Skin epidermis (tissue), 12 donors: ENCODE measurements around the gene MUC6.

ENCODE experiments used
- H3K27ac ChIP-seq, 21 experiments: fragments of 200-600 bp; sonication (generic) in 11 of 21; one replicate each; pipeline ENCODE4 v1.5.0; 2020; ENCODE audit warnings: mild to moderate bottlenecking in 3 of 21, inconsistent platforms in 2 of 21, moderate library complexity in 2 of 21
- H3K4me3 ChIP-seq, 7 experiments: fragments of 200-600 bp; sonication (generic) in 2 of 7; one replicate each; pipeline ENCODE4 v1.5.0; 2020; ENCODE audit warnings: inconsistent platforms in 2 of 7, mild to moderate bottlenecking in 2 of 7, moderate library complexity in 1 of 7

The MUC6 gene

GRCh38 chr11:1036303-1036923, at the start of gene MUC6:
MUC6 (minus strand) TSS chr11:1036718; CDS start chr11:1036655, 63 bp downstream.
- Histone ChIP-seq H3K27ac (no peak within 1 kb of the TSS), H3K4me3 (no peak within 1 kb of the TSS)

DNA sequence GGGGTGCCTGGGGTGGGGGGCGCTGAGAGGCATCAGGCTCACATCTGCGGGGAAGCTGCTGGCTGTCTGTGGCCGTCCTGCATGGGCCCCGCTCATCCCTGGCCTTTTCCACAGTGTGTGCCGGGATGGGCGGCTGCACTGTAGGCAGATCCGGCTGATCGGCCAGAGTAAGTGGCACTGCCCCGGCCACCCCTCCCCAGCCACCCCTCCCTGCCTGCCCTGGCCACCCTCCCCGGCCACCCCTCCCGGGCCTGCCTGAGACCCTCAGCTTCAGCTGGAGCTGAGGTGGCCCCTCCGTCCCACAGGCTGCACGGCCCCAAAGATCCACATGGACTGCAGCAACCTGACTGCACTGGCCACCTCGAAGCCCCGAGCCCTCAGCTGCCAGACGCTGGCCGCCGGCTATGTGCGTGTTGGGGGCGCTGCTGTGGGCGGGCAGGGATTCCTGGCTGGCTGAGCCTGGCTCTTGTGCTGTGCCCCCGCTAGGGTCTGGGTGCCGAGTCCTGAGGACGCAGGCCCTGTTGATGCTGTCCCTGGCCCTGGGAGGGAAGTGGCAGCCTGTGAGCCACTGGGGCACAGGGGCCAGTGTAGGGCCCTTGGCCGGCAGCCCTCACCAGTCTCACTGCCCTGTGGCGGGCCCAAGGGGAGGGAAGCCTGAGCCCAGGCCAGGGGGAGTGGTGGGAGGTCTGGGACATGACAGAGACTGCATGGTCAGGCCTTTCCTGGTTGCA, 49.1 kb upstream of the MUC6 start:
- Histone ChIP-seq H3K4me3 (no peak overlapping the region), H3K27ac (no peak overlapping the region)

DNA sequence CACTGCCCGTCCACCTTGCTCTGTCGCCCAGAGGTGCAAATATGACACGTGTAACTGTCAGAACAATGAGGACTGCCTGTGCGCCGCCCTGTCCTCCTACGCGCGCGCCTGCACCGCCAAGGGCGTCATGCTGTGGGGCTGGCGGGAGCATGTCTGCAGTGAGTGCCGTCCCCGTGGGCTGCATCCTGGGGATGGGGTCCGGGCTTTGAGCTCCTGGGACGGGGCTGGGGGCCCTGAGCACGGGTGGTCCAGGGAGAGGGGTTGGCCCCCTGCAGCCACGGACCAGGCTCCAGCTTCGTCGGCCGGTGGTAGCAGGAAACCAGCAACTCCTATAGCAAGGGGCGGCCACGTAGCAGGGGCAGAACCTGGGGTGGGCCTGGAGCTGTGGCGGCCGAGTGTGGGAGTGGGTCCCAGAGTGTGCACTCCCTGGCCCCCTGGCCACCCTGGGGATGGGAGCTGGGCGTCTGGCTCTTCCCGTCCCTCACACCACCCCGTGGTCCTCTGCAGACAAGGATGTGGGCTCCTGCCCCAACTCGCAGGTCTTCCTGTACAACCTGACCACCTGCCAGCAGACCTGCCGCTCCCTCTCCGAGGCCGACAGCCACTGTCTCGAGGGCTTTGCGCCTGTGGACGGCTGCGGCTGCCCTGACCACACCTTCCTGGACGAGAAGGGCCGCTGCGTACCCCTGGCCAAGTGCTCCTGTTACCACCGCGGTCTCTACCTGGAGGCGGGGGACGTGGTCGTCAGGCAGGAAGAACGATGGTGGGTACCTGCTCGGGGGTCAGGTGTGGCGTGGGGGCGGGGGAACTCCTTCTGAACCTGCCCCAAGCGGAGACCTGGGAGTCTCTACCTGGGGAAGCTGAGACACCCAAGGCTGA, 48.3 kb upstream of the MUC6 start:
- Histone ChIP-seq H3K4me3 (no peak overlapping the region), H3K27ac (no peak overlapping the region)

GRCh38 chr11:1083621-1084551, 47.4 kb upstream of the MUC6 start:
- H3K27ac ChIP-seq = no peak overlapping the region

DNA sequence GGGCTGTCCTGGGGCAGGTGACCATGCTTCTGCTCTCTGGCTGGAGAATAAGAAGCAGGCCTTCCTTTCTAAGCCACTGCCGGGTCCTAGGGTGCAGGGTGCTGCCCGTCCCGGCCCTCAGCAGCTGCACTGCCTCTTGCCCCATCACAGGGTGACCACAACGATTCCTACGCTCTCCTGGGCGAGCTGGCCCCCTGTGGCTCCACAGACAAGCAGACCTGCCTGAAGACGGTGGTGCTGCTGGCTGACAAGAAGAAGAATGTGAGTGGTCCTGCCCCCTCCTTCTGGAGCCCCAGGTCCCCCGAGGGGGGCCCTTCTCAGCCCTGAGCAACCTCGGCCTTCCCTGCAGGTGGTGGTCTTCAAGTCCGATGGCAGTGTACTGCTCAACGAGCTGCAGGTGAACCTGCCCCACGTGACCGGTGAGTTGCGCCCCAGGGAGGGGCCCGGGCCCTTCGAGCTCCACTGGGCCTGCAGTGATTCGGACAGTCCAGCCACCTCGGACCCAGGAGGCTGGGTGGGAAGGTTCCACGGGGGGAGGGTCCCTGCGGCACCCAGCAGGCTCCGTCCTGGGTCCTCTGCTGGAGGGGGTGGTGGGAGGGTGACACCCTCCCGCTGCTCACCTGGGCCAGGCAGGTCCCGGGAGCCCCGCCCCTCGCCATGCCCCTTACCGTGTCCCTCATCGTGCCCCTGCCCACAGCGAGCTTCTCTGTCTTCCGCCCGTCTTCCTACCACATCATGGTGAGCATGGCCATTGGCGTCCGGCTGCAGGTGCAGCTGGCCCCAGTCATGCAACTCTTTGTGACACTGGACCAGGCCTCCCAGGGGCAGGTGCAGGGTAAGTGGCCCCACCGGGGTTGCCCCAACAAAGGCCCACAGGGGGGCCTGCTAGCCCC, 46.5 kb upstream of the MUC6 start:
- Histone ChIP-seq H3K4me3 (no peak overlapping the region), H3K27ac (no peak overlapping the region)

More at GRCh38 chr11:1083621-1084551, 47.4 kb upstream of the MUC6 start:
- no peak overlapping the region for H3K4me3 ChIP-seq

GRCh38 chr11:1082346-1082727, 45.8 kb upstream of the MUC6 start:
- Histone ChIP-seq H3K4me3 (no peak overlapping the region), H3K27ac (no peak overlapping the region)

DNA sequence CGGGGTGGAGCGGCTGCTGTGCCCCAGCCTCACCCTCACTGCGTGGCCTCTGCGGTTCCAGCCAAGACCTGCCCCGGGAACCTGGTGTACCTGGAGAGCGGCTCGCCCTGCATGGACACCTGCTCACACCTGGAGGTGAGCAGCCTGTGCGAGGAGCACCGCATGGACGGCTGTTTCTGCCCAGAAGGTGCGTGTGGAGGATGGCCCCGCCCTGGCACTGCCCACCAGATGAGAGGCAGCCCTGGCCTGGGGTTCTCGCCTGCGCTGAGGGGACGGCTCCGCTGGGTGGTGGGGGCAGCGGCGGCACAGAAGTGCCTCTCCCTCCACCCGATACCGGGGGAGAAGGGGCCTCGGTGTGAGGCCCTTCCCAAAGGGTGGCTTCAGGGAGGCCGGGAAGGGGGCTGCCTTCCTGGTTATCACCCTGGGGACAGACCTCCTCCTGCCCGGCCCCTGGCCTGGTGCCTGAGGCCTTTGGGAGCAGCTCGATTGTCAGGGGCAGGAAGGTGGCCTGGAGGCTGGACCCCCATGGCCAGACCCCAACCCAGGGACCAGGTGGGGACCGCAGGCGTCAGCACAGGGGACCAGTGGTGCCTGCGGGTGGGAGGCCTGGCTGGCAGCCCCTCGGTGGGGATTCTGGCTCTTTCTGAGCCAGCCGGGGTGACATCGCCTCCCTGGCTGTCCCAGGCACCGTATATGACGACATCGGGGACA, 45.2 kb upstream of the MUC6 start:
- Histone ChIP-seq H3K27ac (no peak overlapping the region), H3K4me3 (no peak overlapping the region)

DNA sequence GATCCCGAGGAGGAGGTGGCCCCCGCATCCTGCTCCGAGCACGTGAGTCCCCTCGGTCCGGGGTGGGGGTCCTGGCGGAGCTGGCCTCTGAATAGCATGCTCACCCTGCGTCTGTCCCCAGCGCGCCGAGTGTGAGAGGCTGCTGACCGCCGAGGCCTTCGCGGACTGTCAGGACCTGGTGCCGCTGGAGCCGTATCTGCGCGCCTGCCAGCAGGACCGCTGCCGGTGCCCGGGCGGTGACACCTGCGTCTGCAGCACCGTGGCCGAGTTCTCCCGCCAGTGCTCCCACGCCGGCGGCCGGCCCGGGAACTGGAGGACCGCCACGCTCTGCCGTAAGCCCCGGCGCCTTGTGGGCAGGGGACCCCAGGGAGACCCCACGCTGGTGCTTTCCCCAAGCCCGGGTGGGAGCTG, 41.7 kb upstream of the MUC6 start:
- no peak overlapping the region for H3K27ac ChIP-seq
- H3K4me3 ChIP-seq = no peak overlapping the region

DNA sequence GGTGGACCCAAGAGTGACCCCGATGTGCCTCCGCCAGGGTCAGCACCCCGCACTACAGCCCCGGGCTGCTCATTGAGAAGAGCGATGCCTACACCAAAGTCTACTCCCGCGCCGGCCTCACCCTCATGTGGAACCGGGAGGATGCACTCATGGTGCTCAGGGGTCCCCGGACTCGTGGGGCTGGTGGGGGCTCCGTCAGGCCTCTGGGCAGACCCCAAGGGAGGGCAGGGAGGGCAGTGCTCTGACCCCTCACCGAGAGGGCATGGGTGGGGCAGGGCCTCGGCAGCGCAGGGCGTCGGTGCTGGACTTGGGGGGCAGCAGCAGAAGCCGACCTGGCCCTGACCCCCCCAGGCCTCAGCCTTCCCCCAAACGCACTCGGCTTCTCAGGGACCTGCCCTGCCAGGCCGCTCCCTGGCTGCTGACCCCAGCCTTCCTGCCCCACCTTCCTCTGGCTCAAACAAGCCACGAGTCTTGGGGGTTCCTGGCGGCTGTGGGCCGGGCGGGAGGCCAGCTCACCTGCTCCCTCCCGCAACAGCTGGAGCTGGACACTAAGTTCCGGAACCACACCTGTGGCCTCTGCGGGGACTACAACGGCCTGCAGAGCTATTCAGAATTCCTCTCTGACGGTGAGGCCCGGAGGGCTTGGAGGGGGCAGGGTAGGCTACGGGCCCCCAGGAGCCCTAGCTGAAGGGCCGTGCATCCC, 41.0 kb upstream of the MUC6 start:
- Histone ChIP-seq H3K4me3 (no peak overlapping the region), H3K27ac (no peak overlapping the region)

DNA sequence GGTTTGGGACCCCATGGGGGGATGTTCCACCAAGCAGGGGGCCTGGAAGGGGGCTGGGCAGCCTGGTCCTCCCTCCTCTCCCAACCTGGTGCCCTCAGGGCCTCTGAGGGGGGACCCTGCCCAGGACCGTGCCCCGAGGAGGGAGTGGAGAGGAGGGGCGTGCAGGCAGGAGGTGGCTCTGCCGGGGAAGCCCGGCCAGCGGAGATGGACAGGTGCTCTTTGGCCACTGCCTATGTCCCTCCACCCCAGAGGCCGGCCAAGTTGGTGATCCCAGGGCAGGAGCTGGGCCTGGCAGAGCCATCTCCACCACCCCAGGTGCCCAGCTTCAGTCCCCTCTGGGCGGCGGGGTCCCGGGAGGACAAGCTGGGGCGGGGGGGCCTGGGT, 40.5 kb upstream of the MUC6 start:
- no peak overlapping the region for H3K4me3 ChIP-seq
- no peak overlapping the region for H3K27ac ChIP-seq

- Histone ChIP-seq H3K27ac (no peak overlapping the region), H3K4me3 (no peak overlapping the region)
Observed at GRCh38 chr11:1076061-1076665, 39.6 kb upstream of the MUC6 start.

DNA sequence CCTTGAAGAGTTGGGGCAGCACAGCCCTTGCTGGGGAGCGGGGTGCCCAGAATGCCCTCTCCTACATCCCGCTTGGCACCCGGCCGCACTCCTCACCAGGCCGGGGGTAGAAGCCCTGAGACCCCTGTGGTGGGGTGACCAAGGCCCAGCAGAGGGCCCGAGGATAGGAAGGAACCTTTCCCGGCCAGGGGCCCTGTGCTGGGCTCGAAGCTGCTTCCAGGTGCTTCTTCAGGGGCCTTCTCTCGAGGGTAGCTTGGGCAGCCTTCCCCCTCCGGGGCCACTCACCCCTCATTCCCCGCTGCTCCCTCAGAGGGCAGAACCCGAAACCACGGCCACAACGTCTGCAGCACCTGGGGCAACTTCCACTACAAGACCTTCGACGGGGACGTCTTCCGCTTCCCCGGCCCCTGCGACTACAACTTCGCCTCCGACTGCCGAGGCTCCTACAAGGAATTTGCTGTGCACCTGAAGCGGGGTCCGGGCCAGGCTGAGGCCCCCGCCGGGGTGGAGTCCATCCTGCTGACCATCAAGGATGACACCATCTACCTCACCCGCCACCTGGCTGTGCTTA, 38.9 kb upstream of the MUC6 start:
- H3K4me3 ChIP-seq = no peak overlapping the region
- no peak overlapping the region for H3K27ac ChIP-seq

- Histone ChIP-seq H3K27ac (no peak within 1 kb of the TSS), H3K4me3 (no peak within 1 kb of the TSS)
Observed at GRCh38 chr11:1074244-1075221, 38.0 kb upstream of the MUC6 start, which contains the start of gene MUC2. MUC2 (plus strand) TSS chr11:1074874.

DNA sequence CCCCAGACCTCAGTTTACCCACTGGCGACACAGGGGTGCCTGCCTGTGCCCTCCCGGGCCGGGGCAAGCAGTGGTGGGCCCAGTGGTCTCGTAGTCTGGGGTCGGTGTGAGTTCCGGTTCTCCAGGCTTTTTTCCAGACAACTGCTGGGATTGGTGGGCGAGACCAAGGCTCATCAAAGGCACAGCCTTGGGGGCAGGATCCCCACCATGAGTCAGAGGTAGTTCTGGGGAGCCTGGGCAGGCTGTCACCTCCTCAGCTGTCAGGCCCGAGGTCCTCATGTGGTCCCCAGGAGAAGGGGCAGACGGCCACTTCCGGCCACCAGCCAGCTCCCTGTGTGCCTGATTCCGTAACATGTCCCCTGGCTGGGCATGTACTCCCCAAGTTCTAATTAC, 37.3 kb upstream of the MUC6 start:
- Histone ChIP-seq H3K4me3 (no peak overlapping the region), H3K27ac (no peak overlapping the region)

DNA sequence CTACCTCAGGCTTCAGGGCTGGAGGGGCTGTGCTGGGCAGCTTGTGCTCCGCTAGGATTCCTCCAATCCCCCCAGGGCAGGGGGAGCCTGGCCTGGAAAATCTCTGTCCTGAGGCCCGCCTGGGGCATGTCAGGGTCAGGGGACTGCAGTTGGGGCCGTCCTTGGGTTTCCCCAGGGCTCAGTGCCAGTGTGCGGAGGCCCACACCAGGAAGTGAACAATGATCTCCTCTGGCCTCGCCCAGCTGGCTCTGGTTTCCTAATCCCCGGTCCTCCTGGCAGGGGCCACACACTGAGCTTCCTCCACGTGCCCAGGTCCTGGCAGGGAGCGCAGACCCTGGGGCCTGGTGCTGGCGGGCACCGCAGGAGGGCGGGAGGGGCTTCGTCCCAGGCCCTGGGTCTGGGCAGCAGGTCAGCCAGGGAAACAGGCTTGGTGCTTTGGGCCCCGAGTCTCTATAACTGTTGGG, 36.8 kb upstream of the MUC6 start:
- no peak overlapping the region for H3K27ac ChIP-seq
- H3K4me3 ChIP-seq = no peak overlapping the region
